ENCODE results near the gene PLXND1. TPM values are rescaled to one million over a fixed set of nuclear protein-coding genes. Genes with fewer than 3 reads are reported as not detected.
"Not testable (repeated sequence)": the region's sequence is repeated elsewhere in the genome, so short reads cannot be mapped to it uniquely, and the experiment has no call there.

PLXND1 gene
- total RNA-seq, 3 donors from 2014 or later: 4.8 to 6.2 (median 6.1) TPM

GRCh38 chr3:129515821-129516432, 90.5 kb downstream of the PLXND1 start:
- H3K9me3 Mint-ChIP-seq; H3K27me3 Mint-ChIP-seq (ENCODE audit: low read depth); ATAC-seq; H3K4me1 Mint-ChIP-seq (ENCODE audit: low read depth); DNase-seq; H3K4me3 Mint-ChIP-seq: not testable (repeated sequence)
- H3K36me3 Mint-ChIP-seq (ENCODE audit: insufficient read depth): peaks cover 13% of the 10 kb centered on the region

GRCh38 chr3:129515108-129515820, 91.2 kb downstream of the PLXND1 start:
- not testable (repeated sequence) for H3K9me3 Mint-ChIP-seq; H3K4me1 Mint-ChIP-seq (ENCODE audit: low read depth); DNase-seq; H3K4me3 Mint-ChIP-seq; H3K27me3 Mint-ChIP-seq (ENCODE audit: low read depth); ATAC-seq
- peaks cover 13% of the 10 kb centered on the region for H3K36me3 Mint-ChIP-seq (ENCODE audit: insufficient read depth)

GRCh38 chr3:129514563-129514962, 91.9 kb downstream of the PLXND1 start:
- H3K27me3 Mint-ChIP-seq (ENCODE audit: low read depth): no peaks in the 10 kb centered on the region
- DNase-seq (no peak), ATAC-seq (no peak)
- peaks cover 2% of the 10 kb centered on the region for H3K4me1 Mint-ChIP-seq (ENCODE audit: low read depth)
- peaks cover 10% of the 10 kb centered on the region for H3K36me3 Mint-ChIP-seq (ENCODE audit: insufficient read depth)
- no peak overlapping the region for H3K4me3 Mint-ChIP-seq
- no peaks in the 10 kb centered on the region for H3K9me3 Mint-ChIP-seq

GRCh38 chr3:129514110-129514509, 92.4 kb downstream of the PLXND1 start:
- H3K36me3 Mint-ChIP-seq (ENCODE audit: insufficient read depth): peaks cover 10% of the 10 kb centered on the region
- no peaks in the 10 kb centered on the region for H3K27me3 Mint-ChIP-seq (ENCODE audit: low read depth)
- no peak for ATAC-seq
- no peaks in the 10 kb centered on the region for H3K9me3 Mint-ChIP-seq
- no peak for DNase-seq
- peaks cover 2% of the 10 kb centered on the region for H3K4me1 Mint-ChIP-seq (ENCODE audit: low read depth)
- H3K4me3 Mint-ChIP-seq: no peak overlapping the region

GRCh38 chr3:129513705-129514104, 92.8 kb downstream of the PLXND1 start:
- Mint-ChIP-seq H3K4me1 (ENCODE audit: low read depth) (peaks cover 2% of the 10 kb centered on the region), H3K9me3 (no peaks in the 10 kb centered on the region), H3K4me3 (no peak overlapping the region), H3K36me3 (ENCODE audit: insufficient read depth) (peaks cover 7% of the 10 kb centered on the region), H3K27me3 (ENCODE audit: low read depth) (no peaks in the 10 kb centered on the region)
- ATAC-seq (no peak), DNase-seq (no peak)

GRCh38 chr3:129512595-129512994, 93.9 kb downstream of the PLXND1 start:
- H3K36me3 Mint-ChIP-seq (ENCODE audit: insufficient read depth): peaks cover 7% of the 10 kb centered on the region
- H3K9me3 Mint-ChIP-seq: no peaks in the 10 kb centered on the region
- no peak for DNase-seq
- no peaks in the 10 kb centered on the region for H3K27me3 Mint-ChIP-seq (ENCODE audit: low read depth)
- ATAC-seq: no peak
- H3K4me3 Mint-ChIP-seq: no peak overlapping the region
- H3K4me1 Mint-ChIP-seq (ENCODE audit: low read depth): peaks cover 2% of the 10 kb centered on the region

- H3K27me3 Mint-ChIP-seq (ENCODE audit: low read depth): no peaks in the 10 kb centered on the region
- peaks cover 6% of the 10 kb centered on the region for H3K36me3 Mint-ChIP-seq (ENCODE audit: insufficient read depth)
- ATAC-seq (no peak), DNase-seq (no peak)
- peaks cover 2% of the 10 kb centered on the region for H3K4me1 Mint-ChIP-seq (ENCODE audit: low read depth)
- no peaks in the 10 kb centered on the region for H3K9me3 Mint-ChIP-seq
- H3K4me3 Mint-ChIP-seq: no peak overlapping the region
These were observed 99.2 kb downstream of the PLXND1 start for GRCh38 chr3:129507181-129507831.

- peaks cover 2% of the 10 kb centered on the region for H3K4me1 Mint-ChIP-seq (ENCODE audit: low read depth)
These were observed 100.2 kb downstream of the PLXND1 start for GRCh38 chr3:129506231-129506742.

GRCh38 chr3:129505341-129505740, 101.1 kb downstream of the PLXND1 start:
- H3K4me1 Mint-ChIP-seq (ENCODE audit: low read depth): no peaks in the 10 kb centered on the region
- DNase-seq: no peak
- no peaks in the 10 kb centered on the region for H3K9me3 Mint-ChIP-seq
- no peaks in the 10 kb centered on the region for H3K27me3 Mint-ChIP-seq (ENCODE audit: low read depth)
- no peak overlapping the region for H3K4me3 Mint-ChIP-seq
- H3K36me3 Mint-ChIP-seq (ENCODE audit: insufficient read depth): peaks cover 14% of the 10 kb centered on the region
- ATAC-seq: no peak

More at GRCh38 chr3:129506231-129506742, 100.2 kb downstream of the PLXND1 start:
- H3K4me3 Mint-ChIP-seq: no peak overlapping the region
- DNase-seq (no peak), ATAC-seq (no peak)
- H3K36me3 Mint-ChIP-seq (ENCODE audit: insufficient read depth): peaks cover 6% of the 10 kb centered on the region
- H3K27me3 Mint-ChIP-seq (ENCODE audit: low read depth): no peaks in the 10 kb centered on the region
- H3K9me3 Mint-ChIP-seq: no peaks in the 10 kb centered on the region

Other genes starting within 250 kb of the PLXND1 start
- under 1 TPM; 0.21 to 0.65 (median 0.33) TPM for gene EFCAB12, start 178.0 kb downstream of the PLXND1 start, total RNA-seq
- gene MBD4, start 166.7 kb downstream of the PLXND1 start, total RNA-seq: 10 to 100 TPM; 40.4 to 47.0 (median 45.3) TPM
- 1 to 10 TPM; 8.7 to 9.7 (median 8.9) TPM for gene IFT122, start 166.5 kb downstream of the PLXND1 start, total RNA-seq
- not detected for gene RHO, start 78.0 kb downstream of the PLXND1 start, total RNA-seq
- not detected for gene H1-8, start 63.5 kb downstream of the PLXND1 start, total RNA-seq

Data from activated T-cell treated with anti-CD3 and anti-CD28 coated beads, Interleukin-2, amount 50 U/mL, for 4 hours (primary cell).